ENCODE measurements around the gene GBX1.

DNA sequence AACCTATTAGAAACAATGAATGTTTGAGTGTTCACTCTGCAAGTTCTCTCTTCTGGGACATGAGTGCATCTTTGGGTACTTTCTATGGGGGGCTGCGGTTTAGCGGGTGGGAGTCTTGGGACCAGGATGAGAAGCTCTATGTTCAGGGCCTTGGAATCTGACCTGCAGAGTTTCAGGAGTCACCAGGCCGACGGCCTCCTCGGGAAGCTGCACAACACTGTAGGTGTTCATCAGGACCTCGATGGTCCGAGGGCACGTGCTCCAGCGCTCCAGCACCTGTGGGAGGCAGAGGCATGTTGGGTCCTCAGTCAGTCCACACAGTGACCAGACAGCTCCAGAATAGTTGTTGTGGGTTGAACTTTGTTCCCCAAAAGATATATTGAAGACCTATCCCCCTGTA, 8.9 kb upstream of the GBX1 start:
- TF ChIP-seq, protein P1, sequence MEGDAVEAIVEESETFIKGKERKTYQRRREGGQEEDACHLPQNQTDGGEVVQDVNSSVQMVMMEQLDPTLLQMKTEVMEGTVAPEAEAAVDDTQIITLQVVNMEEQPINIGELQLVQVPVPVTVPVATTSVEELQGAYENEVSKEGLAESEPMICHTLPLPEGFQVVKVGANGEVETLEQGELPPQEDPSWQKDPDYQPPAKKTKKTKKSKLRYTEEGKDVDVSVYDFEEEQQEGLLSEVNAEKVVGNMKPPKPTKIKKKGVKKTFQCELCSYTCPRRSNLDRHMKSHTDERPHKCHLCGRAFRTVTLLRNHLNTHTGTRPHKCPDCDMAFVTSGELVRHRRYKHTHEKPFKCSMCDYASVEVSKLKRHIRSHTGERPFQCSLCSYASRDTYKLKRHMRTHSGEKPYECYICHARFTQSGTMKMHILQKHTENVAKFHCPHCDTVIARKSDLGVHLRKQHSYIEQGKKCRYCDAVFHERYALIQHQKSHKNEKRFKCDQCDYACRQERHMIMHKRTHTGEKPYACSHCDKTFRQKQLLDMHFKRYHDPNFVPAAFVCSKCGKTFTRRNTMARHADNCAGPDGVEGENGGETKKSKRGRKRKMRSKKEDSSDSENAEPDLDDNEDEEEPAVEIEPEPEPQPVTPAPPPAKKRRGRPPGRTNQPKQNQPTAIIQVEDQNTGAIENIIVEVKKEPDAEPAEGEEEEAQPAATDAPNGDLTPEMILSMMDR (IDR thresholded peaks at IDR 0.05; ENCODE audit: low read depth, low read length, poor library complexity, severe bottlenecking): no peak
- TF ChIP-seq EZH2phosphoT487 (IDR thresholded peaks at IDR 0.05; ENCODE audit: borderline replicate concordance, low read length): no peak

Measured in DOHH2 (cell line).